ENCODE results near the gene AP5S1.
A peak's percentile ranks its signal among the peaks of the same experiment; 100 is the strongest.
"Not testable (repeated sequence)": the region's sequence is repeated elsewhere in the genome, so short reads cannot be mapped to it uniquely, and the experiment has no call there.

Gene AP5S1

GRCh38 chr20:3820901-3821727 lies 767 bp downstream of the AP5S1 start:
- peak overlapping the region; percentile 78 for H3K4me3 ChIP-seq (ENCODE audit: low read depth, low read length)
- TF ChIP-seq, protein P1, sequence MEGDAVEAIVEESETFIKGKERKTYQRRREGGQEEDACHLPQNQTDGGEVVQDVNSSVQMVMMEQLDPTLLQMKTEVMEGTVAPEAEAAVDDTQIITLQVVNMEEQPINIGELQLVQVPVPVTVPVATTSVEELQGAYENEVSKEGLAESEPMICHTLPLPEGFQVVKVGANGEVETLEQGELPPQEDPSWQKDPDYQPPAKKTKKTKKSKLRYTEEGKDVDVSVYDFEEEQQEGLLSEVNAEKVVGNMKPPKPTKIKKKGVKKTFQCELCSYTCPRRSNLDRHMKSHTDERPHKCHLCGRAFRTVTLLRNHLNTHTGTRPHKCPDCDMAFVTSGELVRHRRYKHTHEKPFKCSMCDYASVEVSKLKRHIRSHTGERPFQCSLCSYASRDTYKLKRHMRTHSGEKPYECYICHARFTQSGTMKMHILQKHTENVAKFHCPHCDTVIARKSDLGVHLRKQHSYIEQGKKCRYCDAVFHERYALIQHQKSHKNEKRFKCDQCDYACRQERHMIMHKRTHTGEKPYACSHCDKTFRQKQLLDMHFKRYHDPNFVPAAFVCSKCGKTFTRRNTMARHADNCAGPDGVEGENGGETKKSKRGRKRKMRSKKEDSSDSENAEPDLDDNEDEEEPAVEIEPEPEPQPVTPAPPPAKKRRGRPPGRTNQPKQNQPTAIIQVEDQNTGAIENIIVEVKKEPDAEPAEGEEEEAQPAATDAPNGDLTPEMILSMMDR (IDR thresholded peaks at IDR 0.05; ENCODE audit: low read depth, low read length): no peak

GRCh38 chr20:3821996-3822395 lies 1.6 kb downstream of the AP5S1 start:
- TF ChIP-seq, protein P1 (IDR thresholded peaks at IDR 0.05; ENCODE audit: low read depth, low read length): no peak
- no peak overlapping the region for H3K4me3 ChIP-seq (ENCODE audit: low read depth, low read length)

- H3K4me3 ChIP-seq (ENCODE audit: low read depth, low read length): no peak overlapping the region
- TF ChIP-seq, protein P1 (IDR thresholded peaks at IDR 0.05; ENCODE audit: low read depth, low read length): no peak
Measured at GRCh38 chr20:3823881-3824280, 3.5 kb downstream of the AP5S1 start.

- TF ChIP-seq, protein P1 (IDR thresholded peaks at IDR 0.05; ENCODE audit: low read depth, low read length): no peak
- no peak overlapping the region for H3K4me3 ChIP-seq (ENCODE audit: low read depth, low read length)
Measured at GRCh38 chr20:3825526-3825925, 5.2 kb downstream of the AP5S1 start.

DNA sequence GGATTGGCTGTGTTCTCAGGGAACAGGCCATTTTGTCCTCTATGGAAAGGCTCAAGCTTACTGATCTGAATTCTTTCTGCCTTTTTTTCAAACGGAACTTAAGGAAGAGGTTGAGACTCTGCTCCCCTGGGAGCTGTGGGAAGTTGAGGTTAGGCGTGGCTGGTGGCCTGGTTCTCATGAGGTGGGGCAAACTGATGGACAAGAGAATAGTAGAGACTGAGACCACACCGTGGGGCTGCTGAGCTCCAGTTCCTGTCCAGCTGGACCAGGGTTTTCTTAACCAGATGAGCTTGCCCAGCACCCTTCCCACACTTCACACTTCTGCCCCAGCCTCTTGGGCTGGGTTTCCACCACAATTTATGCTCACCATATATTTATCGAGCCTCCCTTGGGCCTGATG lies 6.1 kb downstream of the AP5S1 start:
- TF ChIP-seq, protein P1 (IDR thresholded peaks at IDR 0.05; ENCODE audit: low read depth, low read length): no peak

DNA sequence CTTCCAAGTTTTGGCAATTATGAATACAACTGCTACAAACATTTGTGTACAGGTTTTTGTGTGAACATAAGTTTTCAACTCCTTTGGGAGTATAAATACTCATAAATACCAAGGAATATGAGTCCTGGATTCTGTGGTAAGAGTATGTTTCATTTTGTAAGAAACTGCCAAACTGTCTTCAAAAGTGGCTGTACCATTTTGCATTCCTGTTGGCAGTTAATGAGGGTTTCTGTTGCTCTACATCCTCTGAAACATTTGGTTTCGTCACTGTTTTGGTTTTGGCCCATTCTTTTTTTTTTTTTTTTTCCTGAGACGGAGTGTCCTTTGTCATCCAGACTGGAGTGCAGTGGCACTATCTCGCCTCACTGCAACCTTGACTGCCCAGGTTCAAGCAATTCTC lies 8.5 kb downstream of the AP5S1 start:
- TF ChIP-seq, protein P1 (IDR thresholded peaks at IDR 0.05; ENCODE audit: low read depth, low read length): no peak
- H3K4me3 ChIP-seq (ENCODE audit: low read depth, low read length): no peak overlapping the region

More for the DNA sequence above, 6.1 kb downstream of the AP5S1 start:
- H3K4me3 ChIP-seq (ENCODE audit: low read depth, low read length): no peak overlapping the region

- not testable (repeated sequence) for H3K4me3 ChIP-seq (ENCODE audit: low read depth, low read length)
Measured at GRCh38 chr20:3829891-3830290, 9.5 kb downstream of the AP5S1 start.

- H3K4me3 ChIP-seq (ENCODE audit: low read depth, low read length): no peak overlapping the region
- TF ChIP-seq, protein P1 (IDR thresholded peaks at IDR 0.05; ENCODE audit: low read depth, low read length): no peak
Measured at GRCh38 chr20:3836132-3836531, 15.8 kb downstream of the AP5S1 start.
